ENCODE data around the gene PRMT2.
"Not testable (repeated sequence)": the region's sequence is repeated elsewhere in the genome, so short reads cannot be mapped to it uniquely, and the experiment has no call there.

Gene PRMT2

DNA sequence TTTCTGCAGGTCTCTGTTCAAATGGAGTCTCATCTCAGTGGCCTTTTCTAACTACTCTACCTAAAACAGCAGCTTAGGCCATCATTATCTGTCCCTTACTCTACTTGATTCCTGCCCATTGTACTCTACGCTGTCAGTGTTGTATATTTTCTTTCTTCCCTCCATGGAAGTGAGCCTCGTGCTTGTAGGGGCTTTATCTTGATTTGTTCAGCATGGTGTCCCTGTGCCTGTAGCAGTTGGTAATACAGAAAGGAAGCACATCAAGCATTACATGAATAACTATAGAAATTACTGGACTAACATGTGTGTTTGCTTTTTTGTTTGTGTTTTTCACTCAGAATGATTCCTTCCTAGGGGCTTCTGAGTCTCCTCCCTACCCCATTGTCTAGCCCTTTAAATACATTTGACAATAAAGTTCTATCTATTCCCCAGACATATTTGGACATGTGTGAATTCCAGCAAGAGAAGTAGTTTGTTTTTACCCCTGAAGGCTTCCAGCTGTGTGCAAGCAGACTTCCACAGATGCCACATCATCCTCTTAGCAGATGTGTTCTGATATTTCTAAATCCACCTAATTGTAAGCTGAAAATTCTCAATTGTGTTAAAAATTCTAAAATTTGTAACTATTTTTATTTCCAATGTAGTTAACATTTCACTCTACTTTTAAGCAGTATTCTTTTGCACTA lies 40.3 kb downstream of the PRMT2 start:
- no peak for DNase-seq

DNA sequence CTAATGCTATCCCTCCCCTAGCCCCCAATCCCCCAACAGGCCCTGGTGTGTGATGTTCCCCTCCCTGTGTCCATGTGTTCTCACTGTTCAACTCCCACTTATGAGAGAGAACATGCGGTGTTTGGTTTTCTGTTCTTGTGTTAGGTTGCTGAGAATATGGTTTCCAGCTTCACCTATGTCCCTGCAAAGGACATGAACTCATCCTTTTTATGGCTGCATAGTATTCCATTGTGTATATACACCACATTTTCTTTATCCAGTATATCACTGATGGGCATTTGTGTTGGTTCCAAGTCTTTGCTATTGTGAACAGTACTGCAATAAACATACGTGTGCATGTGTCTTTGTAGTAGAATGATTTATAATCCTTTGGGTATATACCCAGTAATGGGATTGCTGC lies 41.1 kb downstream of the PRMT2 start:
- not testable (repeated sequence) for DNase-seq

DNA sequence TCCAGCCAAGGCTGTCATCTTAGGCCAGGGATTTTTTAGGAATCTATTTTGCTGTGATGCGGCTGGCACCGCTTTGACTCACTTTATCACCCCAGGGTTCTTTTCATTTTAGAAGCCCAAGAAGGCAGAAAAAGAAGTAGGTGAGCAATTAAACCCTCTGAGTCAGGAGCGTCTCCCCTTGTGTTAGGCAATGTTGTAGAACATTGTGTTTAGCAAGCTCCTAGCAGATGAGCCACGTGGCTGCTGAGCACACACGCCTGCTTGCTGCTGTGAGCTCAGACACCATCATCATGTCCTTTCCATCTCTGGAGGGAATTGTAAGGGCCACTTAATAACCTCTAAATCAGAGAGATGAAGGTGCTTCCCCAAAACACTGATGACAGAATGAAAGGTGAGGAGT lies 46.1 kb downstream of the PRMT2 start:
- DNase-seq, result not testable (repeated sequence)

DNA sequence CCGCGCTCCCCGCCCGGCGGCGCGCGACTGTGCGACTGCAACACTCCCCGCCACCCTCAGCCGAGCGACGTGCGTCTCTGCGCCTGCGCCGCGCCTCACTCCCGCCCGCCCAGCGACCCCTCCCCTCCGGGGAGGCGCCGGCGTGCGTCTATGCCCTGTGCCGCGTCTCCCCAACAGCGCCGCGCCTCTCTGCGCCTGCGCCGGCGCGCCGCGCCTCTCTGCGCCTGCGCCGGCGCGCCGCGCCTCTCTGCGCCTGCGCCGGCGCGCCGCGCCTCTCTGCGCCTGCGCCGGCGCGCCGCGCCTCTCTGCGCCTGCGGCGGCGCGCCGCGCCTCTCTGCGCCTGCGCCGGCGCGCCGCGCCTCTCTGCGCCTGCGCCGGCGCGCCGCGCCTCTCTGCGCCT lies 63.2 kb downstream of the PRMT2 start:
- not testable (repeated sequence) for DNase-seq

DNA sequence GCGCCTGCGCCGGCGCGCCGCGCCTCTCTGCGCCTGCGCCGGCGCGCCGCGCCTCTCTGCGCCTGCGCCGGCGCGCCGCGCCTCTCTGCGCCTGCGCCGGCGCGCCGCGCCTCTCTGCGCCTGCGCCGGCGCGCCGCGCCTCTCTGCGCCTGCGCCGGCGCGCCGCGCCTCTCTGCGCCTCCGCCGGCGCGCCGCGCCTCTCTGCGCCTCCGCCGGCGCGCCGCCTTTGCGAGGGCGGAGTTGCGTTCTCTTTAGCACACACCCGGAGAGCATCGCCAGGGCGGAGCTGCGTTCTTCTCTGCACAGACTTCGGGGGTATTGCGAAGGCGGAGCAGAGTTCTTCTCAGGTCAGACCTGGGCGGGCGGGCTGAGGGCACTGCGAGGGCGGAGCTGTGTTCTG lies 63.6 kb downstream of the PRMT2 start:
- not testable (repeated sequence) for DNase-seq
